Measurements from ENCODE around the gene MSH2.

GRCh38 chr2:47379384-47379783 is 23.6 kb upstream of the MSH2 start:
- TF ChIP-seq EZH2 (IDR thresholded peaks at IDR 0.05; ENCODE audit: borderline replicate concordance, low read depth, low read length, severe bottlenecking) = no peak
- TF ChIP-seq CTCF (IDR thresholded peaks at IDR 0.05; ENCODE audit: borderline replicate concordance, extremely low read depth, low read length, poor library complexity, severe bottlenecking) = no peak

All from DND-41 (cell line).